Endothelial cell of umbilical vein (primary cell): ENCODE data around the gene MAGT1. TPM values are rescaled to one million over a fixed set of nuclear protein-coding genes. Genes with fewer than 3 reads are reported as not detected.

Experiments
- BruUV-seq: library from RNA; stranded (reverse); fragments of 400-500 nt; replicated peaks from 2 replicates; lab custom pipeline; 2021; lab: Mats Ljungman, UMichigan
- CTCF ChIA-PET: fragments of 300-600, 350-600 bp; sonication (Branson Sonifier 250); formaldehyde crosslinking; loops from one replicate; lab custom pipeline; 2021; ENCODE audit warnings: antibody characterized with exemption, inconsistent platforms; lab: Charles Lee
- POLR2A ChIA-PET: fragments of 300-600, 350-600 bp; sonication (Branson Sonifier 250); formaldehyde crosslinking; loops from one replicate; lab custom pipeline; 2021; ENCODE audit warnings: antibody characterized with exemption, inconsistent platforms; lab: Charles Lee
- DNase-seq: peaks from one replicate; pipeline ENCODE4 v3.0.0-alpha.2; 2011; ENCODE audit warnings: low read depth, low spot score
- FAIRE-seq: peaks from 2 replicates; lab custom pipeline; 2011; peaks lifted over from hg19 to GRCh38; lab: Jason Lieb, UNC
- H2AFZ ChIP-seq: 2 replicates; pipeline ENCODE4 v1.6.0; 2012; ENCODE audit warnings: low read depth, low read length, control low read depth, inconsistent platforms
- H3K27ac ChIP-seq: 2 replicates; pipeline ENCODE4 v1.5.1; 2011; ENCODE audit warnings: low read depth, mild to moderate bottlenecking, control low read depth, low read length, moderate library complexity; ENCODE audit not compliant: insufficient read depth
- H3K27me3 ChIP-seq, 2 experiments: 2 replicates each; pipeline versions ENCODE4 v1.6.0 to v1.6.1; 2011; ENCODE audit warnings: low read length in 2 of 2, mixed read lengths in 1 of 2; ENCODE audit not compliant: control insufficient read depth in 2 of 2, insufficient read depth in 2 of 2
- H3K36me3 ChIP-seq, 2 experiments: 2 replicates in 1 of 2; 3 replicates in 1 of 2; pipeline ENCODE4 v1.5.1; 2011; ENCODE audit warnings: low read length in 2 of 2, mild to moderate bottlenecking in 1 of 2, moderate library complexity in 1 of 2; ENCODE audit not compliant: control insufficient read depth in 2 of 2, insufficient read depth in 2 of 2; ENCODE audit errors: extremely low read depth in 1 of 2
- H3K4me1 ChIP-seq: 3 replicates; pipeline ENCODE4 v1.5.1; 2011; ENCODE audit warnings: mild to moderate bottlenecking, low read length; ENCODE audit not compliant: control insufficient read depth, insufficient read depth; ENCODE audit errors: extremely low read depth
- H3K4me2 ChIP-seq: 2 replicates; pipeline ENCODE4 v1.6.1; 2011; ENCODE audit warnings: low read length, control low read depth, mixed read lengths; ENCODE audit not compliant: insufficient read depth
- H3K4me3 ChIP-seq, 3 experiments: fragments of 200-600 bp in 1 of 3; sonication (generic), shearing (Covaris generic) in 1 of 3; replicated peaks in 1 of 3; 2 replicates each; pipeline ENCODE4 v1.5.1; 2011 to 2016; ENCODE audit warnings: control low read depth in 3 of 3, low read length in 3 of 3, mild to moderate bottlenecking in 2 of 3, inconsistent platforms in 1 of 3, low read depth in 1 of 3, moderate library complexity in 1 of 3; ENCODE audit not compliant: insufficient read depth in 1 of 3
- H3K79me2 ChIP-seq: 2 replicates; pipeline ENCODE4 v1.6.0; 2012; ENCODE audit warnings: low read length, inconsistent platforms; ENCODE audit not compliant: control insufficient read depth, insufficient read depth
- H3K9ac ChIP-seq: replicated peaks from 2 replicates; pipeline ENCODE3; 2011; ENCODE audit warnings: low read length, control low read depth; ENCODE audit not compliant: insufficient read depth; ENCODE audit errors: extremely low read depth
- H3K9me1 ChIP-seq: replicated peaks from 3 replicates; pipeline ENCODE4 v1.6.0; 2011; ENCODE audit warnings: mild to moderate bottlenecking, low read length; ENCODE audit not compliant: control insufficient read depth, insufficient read depth; ENCODE audit errors: extremely low read depth
- H3K9me3 ChIP-seq: replicated peaks from 2 replicates; pipeline ENCODE4 v1.5.1; 2012; ENCODE audit warnings: low read length, inconsistent platforms; ENCODE audit not compliant: control insufficient read depth, insufficient read depth
- H4K20me1 ChIP-seq: replicated peaks from 2 replicates; pipeline ENCODE3; 2011; ENCODE audit warnings: mild to moderate bottlenecking, low read length; ENCODE audit not compliant: control insufficient read depth, insufficient read depth; ENCODE audit errors: extremely low read depth
- CTCF ChIP-seq, 2 donors: IDR thresholded peaks; 1 replicate in 1 of 2; 2 replicates in 1 of 2; pipeline ENCODE4 v1.5.1; 2011; ENCODE audit warnings: low read length in 2 of 2, mild to moderate bottlenecking in 2 of 2, moderate library complexity in 2 of 2, control low read depth in 1 of 2, inconsistent platforms in 1 of 2, low read depth in 1 of 2; ENCODE audit not compliant: insufficient read depth in 1 of 2; ENCODE audit errors: extremely low read depth in 1 of 2
- EZH2 ChIP-seq: IDR thresholded peaks from 2 replicates; pipeline ENCODE4 v1.6.1; 2012; ENCODE audit warnings: borderline replicate concordance, low read depth, mild to moderate bottlenecking, moderate library complexity, low read length, inconsistent platforms; ENCODE audit not compliant: severe bottlenecking
- FOS ChIP-seq: IDR thresholded peaks from 2 replicates; pipeline ENCODE4 v1.6.1; 2011; ENCODE audit warnings: mild to moderate bottlenecking, low read length, moderate library complexity, borderline replicate concordance; ENCODE audit not compliant: insufficient read depth
- GATA2 ChIP-seq: IDR thresholded peaks from 2 replicates; pipeline ENCODE4 v1.7.0; 2011; ENCODE audit warnings: low read depth, mild to moderate bottlenecking, moderate library complexity, mixed read lengths, low read length; ENCODE audit not compliant: insufficient read length, insufficient read depth
- JUN ChIP-seq: IDR thresholded peaks from 2 replicates; pipeline ENCODE4 v1.6.1; 2011; ENCODE audit warnings: borderline replicate concordance, low read depth; ENCODE audit not compliant: insufficient read length, insufficient read depth
- MAX ChIP-seq: IDR thresholded peaks from 2 replicates; pipeline ENCODE4 v1.6.1; 2011; ENCODE audit not compliant: insufficient read depth, insufficient read length
- MYC ChIP-seq: IDR thresholded peaks from one replicate; pipeline ENCODE4 v1.6.1; 2011; ENCODE audit warnings: mild to moderate bottlenecking, low read depth, low read length
- POLR2A ChIP-seq: IDR thresholded peaks from 2 replicates; pipeline ENCODE4 v1.6.1; 2012; ENCODE audit warnings: low read depth, mild to moderate bottlenecking, control low read depth, low read length
- POLR2AphosphoS5 ChIP-seq: IDR thresholded peaks from 2 replicates; pipeline ENCODE4 v1.6.1; 2012; ENCODE audit warnings: low read depth, mild to moderate bottlenecking, control low read depth, low read length, moderate library complexity; ENCODE audit not compliant: insufficient read depth
- dilution Hi-C: fragments of 300-500 bp; cut with MboI; formaldehyde crosslinking; loops from one replicate; pipeline ENCODE4 v1.15.0; 2019; ENCODE audit warnings: low sequenced_read_pairs; ENCODE audit not compliant: extremely low pct_ligation_motif_present
- intact Hi-C: fragments of 100-400 bp; cut with micrococcal nuclease; formaldehyde crosslinking; loops from one replicate; pipeline ENCODE4 v1.10.0; 2022
- polyA plus RNA-seq, 4 experiments: library from polyadenylated mRNA; depleted of rRNA in 3 of 4; stranded (reverse) in 3 of 4; unstranded in 1 of 4; fragments of >200 nt; gene quantifications; 2 replicates each; pipeline versions ENCODE4 v1.2.1 to v1.2.3, GENCODE V29; 2011 to 2012; ENCODE audit warnings: missing spikeins in 1 of 4
- total RNA-seq: library from RNA; stranded (reverse); gene quantifications from 2 replicates; pipeline ENCODE4 v1.2.3, GENCODE V29; 2021

MAGT1 gene
- total and polyA plus RNA-seq, 2 donors (not counting 3 experiments of a cell fraction or from before 2014, with no cell fraction given), result 36.3 to 66.9 TPM

- ChIA-PET CTCF (no interaction called here), POLR2A (no interaction called here)
- H3K4me1 ChIP-seq, result no peaks in the 10 kb centered on the region
- no peak overlapping the region for H3K27ac ChIP-seq
- no peak overlapping the region for H3K9ac ChIP-seq
- FAIRE-seq (peak; percentile 47), DNase-seq (no peak)
- no peak overlapping the region for H2AFZ ChIP-seq
- intact Hi-C loops (no loop called here), dilution Hi-C loops (no loop called here)
- no peaks in the 10 kb centered on the region for H3K27me3 ChIP-seq
- no peaks in the 10 kb centered on the region for H3K36me3 ChIP-seq
- TF ChIP-seq MYC, result no peak
- TF ChIP-seq POLR2A, result no peak
- no peak for TF ChIP-seq GATA2
- TF ChIP-seq FOS, result no peak
- no peak for TF ChIP-seq MAX
- H3K9me3 ChIP-seq, result no peaks in the 10 kb centered on the region
- H3K9me1 ChIP-seq, result no peaks in the 10 kb centered on the region
- H4K20me1 ChIP-seq, result no peaks in the 10 kb centered on the region
- no peaks in the 10 kb centered on the region for H3K79me2 ChIP-seq
- no peak overlapping the region for H3K4me3 ChIP-seq
- no TSS peak for BruUV-seq
- H3K4me2 ChIP-seq, result no peak overlapping the region
Observed at GRCh38 chrX:77802201-77802600, 93.0 kb downstream of the MAGT1 start.

GRCh38 chrX:77795124-77795523 is 100.1 kb downstream of the MAGT1 start:
- H3K27me3 ChIP-seq, result no peaks in the 10 kb centered on the region
- no peak overlapping the region for H3K4me2 ChIP-seq
- no peaks in the 10 kb centered on the region for H3K4me1 ChIP-seq
- no peak overlapping the region for H3K4me3 ChIP-seq
- H4K20me1 ChIP-seq, result no peaks in the 10 kb centered on the region
- intact Hi-C loops, result no loop called here
- dilution Hi-C loops, result no loop called here
- no peak overlapping the region for H3K27ac ChIP-seq
- CTCF ChIA-PET, result no interaction called here
- H3K79me2 ChIP-seq, result no peaks in the 10 kb centered on the region
- TF ChIP-seq POLR2AphosphoS5 (no peak), GATA2 (no peak), MYC (no peak), POLR2A (no peak), JUN (no peak), MAX (no peak), FOS (no peak), EZH2 (no peak), CTCF (IDR thresholded peaks at IDR 0.05; ENCODE audit: extremely low read depth in 1 of 2, insufficient read depth in 1 of 2, low read depth in 1 of 2, low read length in 2 of 2) (no peak)
- H3K9me3 ChIP-seq, result no peaks in the 10 kb centered on the region
- POLR2A ChIA-PET, result no interaction called here
- no peak overlapping the region for H2AFZ ChIP-seq
- DNase-seq, result no peak
- FAIRE-seq, result no peak
- no TSS peak for BruUV-seq
- H3K9ac ChIP-seq, result no peak overlapping the region
- H3K36me3 ChIP-seq, result no peaks in the 10 kb centered on the region
- no peaks in the 10 kb centered on the region for H3K9me1 ChIP-seq
